OCI-LY3 (cell line): ENCODE results near the gene GALK2.

Source experiments
- H2AFZ ChIP-seq: fragments of 200-600, 300-600 bp; shearing (Covaris generic); 2 replicates; pipeline ENCODE4 v1.6.0; 2014; ENCODE audit warnings: antibody characterized with exemption, low read depth, low read length
- H3K27ac ChIP-seq: fragments of 200-600, 300-600 bp; sonication (generic); 2 replicates; pipeline ENCODE4 v1.5.1; 2014; ENCODE audit warnings: mild to moderate bottlenecking, low read length, moderate library complexity, mixed read lengths
- H3K27me3 ChIP-seq: fragments of 200-600, 300-600 bp; sonication (generic); 2 replicates; pipeline ENCODE4 v1.6.1; 2014; ENCODE audit warnings: low read depth, low read length, mixed read lengths
- H3K36me3 ChIP-seq: fragments of 200-600, 300-600 bp; sonication (generic); replicated peaks from 2 replicates; pipeline ENCODE3; 2014; ENCODE audit warnings: low read depth, low read length, mixed read lengths
- H3K4me1 ChIP-seq: fragments of 300-600, 200-600 bp; sonication (generic); 2 replicates; pipeline ENCODE4 v1.6.1; 2014; ENCODE audit warnings: low read length, mixed read lengths
- H3K4me2 ChIP-seq: fragments of 200-600, 300-600 bp; sonication (generic); 2 replicates; pipeline ENCODE4 v1.6.1; 2014; ENCODE audit warnings: low read length, mixed read lengths
- H3K4me3 ChIP-seq: fragments of 300-600, 200-600 bp; sonication (generic); 2 replicates; pipeline ENCODE4 v1.5.1; 2014; ENCODE audit warnings: antibody characterized with exemption, mild to moderate bottlenecking, low read length, moderate library complexity
- H3K79me2 ChIP-seq: fragments of 300-600, 200-600 bp; shearing (Covaris generic); 2 replicates; pipeline ENCODE4 v1.6.1; 2014; ENCODE audit warnings: mild to moderate bottlenecking, low read length, mixed read lengths
- H3K9ac ChIP-seq: fragments of 300-600, 200-600 bp; shearing (Covaris generic); 2 replicates; pipeline ENCODE4 v1.6.0; 2014; ENCODE audit warnings: mild to moderate bottlenecking, low read length, moderate library complexity
- H3K9me3 ChIP-seq: fragments of 200-600, 300-600 bp; shearing (Covaris generic); 2 replicates; pipeline ENCODE4 v1.6.1; 2014; ENCODE audit warnings: low read length, mixed read lengths; ENCODE audit not compliant: insufficient read depth
- H4K20me1 ChIP-seq: fragments of 200-600, 300-600 bp; sonication (generic); 2 replicates; pipeline ENCODE4 v1.6.1; 2016; ENCODE audit warnings: low read length, mixed read lengths; ENCODE audit not compliant: insufficient read depth
- EZH2phosphoT487 ChIP-seq: fragments of 200-600 bp; shearing (Covaris generic); IDR thresholded peaks from 2 replicates; pipeline ENCODE4 v1.6.1; 2018; ENCODE audit warnings: antibody characterized with exemption, mixed run types, low read depth
- TF ChIP-seq, protein P1 (sequence below): fragments of 200-600, 300-600 bp; sonication (generic); IDR thresholded peaks from 2 replicates; pipeline ENCODE4 v1.5.1; 2014; ENCODE audit warnings: antibody characterized with exemption, low read length, low read depth

GALK2 gene

DNA sequence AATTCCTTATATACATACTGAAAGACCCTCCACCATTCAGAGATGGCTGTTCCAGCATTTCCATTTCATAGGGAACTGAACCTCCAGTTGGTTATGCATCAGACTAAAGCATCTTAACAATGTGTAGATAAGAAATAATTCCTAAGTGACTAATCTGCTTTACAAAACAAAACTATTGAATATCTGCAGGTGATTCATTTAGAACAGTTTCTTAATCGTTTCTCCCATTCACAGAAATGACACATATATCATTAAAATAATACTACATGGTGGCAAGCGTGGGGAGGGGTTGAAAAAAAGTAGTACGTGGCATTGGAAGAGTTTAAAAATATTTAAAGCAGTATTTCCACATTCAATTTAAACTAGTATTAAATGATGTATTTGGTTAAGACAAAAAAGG lies 34.1 kb upstream of the GALK2 start:
- H3K4me1 ChIP-seq = no peaks in the 10 kb centered on the region
- no peaks in the 10 kb centered on the region for H3K9me3 ChIP-seq
- 0 out of 2 replicates have a peak, but pooled peaks cover 2% of the 10 kb centered on the region for H4K20me1 ChIP-seq
- H3K9ac ChIP-seq = no peak overlapping the region
- H3K4me3 ChIP-seq = no peak overlapping the region
- no peaks in the 10 kb centered on the region for H3K27me3 ChIP-seq
- no peak overlapping the region for H3K27ac ChIP-seq
- no peak for TF ChIP-seq EZH2phosphoT487
- TF ChIP-seq, protein P1, sequence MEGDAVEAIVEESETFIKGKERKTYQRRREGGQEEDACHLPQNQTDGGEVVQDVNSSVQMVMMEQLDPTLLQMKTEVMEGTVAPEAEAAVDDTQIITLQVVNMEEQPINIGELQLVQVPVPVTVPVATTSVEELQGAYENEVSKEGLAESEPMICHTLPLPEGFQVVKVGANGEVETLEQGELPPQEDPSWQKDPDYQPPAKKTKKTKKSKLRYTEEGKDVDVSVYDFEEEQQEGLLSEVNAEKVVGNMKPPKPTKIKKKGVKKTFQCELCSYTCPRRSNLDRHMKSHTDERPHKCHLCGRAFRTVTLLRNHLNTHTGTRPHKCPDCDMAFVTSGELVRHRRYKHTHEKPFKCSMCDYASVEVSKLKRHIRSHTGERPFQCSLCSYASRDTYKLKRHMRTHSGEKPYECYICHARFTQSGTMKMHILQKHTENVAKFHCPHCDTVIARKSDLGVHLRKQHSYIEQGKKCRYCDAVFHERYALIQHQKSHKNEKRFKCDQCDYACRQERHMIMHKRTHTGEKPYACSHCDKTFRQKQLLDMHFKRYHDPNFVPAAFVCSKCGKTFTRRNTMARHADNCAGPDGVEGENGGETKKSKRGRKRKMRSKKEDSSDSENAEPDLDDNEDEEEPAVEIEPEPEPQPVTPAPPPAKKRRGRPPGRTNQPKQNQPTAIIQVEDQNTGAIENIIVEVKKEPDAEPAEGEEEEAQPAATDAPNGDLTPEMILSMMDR = no peak
- H3K79me2 ChIP-seq = peaks cover 10% of the 10 kb centered on the region
- peaks cover 53% of the 10 kb centered on the region for H3K36me3 ChIP-seq
- no peak overlapping the region for H2AFZ ChIP-seq
- H3K4me2 ChIP-seq = no peak overlapping the region

DNA sequence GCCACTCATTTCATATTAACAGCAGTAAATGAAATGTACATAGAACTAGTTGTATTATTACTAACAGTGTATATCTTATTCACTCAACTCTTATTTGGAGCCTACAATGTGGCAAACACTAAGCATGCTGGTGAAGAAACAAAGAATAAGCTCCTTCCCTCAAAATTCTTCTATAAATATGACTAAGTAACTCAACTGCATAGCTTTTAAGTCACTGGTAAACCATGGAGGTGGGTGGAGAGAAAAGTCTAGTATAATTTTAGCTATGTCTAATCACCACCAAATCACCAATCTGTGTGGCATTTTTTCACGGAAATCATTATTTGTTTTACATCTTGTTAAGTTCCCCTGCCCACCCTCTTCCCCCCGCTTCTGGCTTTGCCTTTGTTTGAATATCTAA lies 32.2 kb upstream of the GALK2 start:
- Histone ChIP-seq H3K4me3 (no peak overlapping the region), H3K4me1 (no peaks in the 10 kb centered on the region), H3K9ac (no peak overlapping the region), H3K9me3 (no peaks in the 10 kb centered on the region), H3K27ac (no peak overlapping the region), H3K4me2 (no peak overlapping the region), H2AFZ (no peak overlapping the region), H3K27me3 (no peaks in the 10 kb centered on the region), H3K79me2 (peaks cover 24% of the 10 kb centered on the region), H4K20me1 (0 out of 2 replicates have a peak, but pooled peaks cover 2% of the 10 kb centered on the region), H3K36me3 (peaks cover 61% of the 10 kb centered on the region)
- TF ChIP-seq EZH2phosphoT487 = no peak
- TF ChIP-seq, protein P1 = no peak

DNA sequence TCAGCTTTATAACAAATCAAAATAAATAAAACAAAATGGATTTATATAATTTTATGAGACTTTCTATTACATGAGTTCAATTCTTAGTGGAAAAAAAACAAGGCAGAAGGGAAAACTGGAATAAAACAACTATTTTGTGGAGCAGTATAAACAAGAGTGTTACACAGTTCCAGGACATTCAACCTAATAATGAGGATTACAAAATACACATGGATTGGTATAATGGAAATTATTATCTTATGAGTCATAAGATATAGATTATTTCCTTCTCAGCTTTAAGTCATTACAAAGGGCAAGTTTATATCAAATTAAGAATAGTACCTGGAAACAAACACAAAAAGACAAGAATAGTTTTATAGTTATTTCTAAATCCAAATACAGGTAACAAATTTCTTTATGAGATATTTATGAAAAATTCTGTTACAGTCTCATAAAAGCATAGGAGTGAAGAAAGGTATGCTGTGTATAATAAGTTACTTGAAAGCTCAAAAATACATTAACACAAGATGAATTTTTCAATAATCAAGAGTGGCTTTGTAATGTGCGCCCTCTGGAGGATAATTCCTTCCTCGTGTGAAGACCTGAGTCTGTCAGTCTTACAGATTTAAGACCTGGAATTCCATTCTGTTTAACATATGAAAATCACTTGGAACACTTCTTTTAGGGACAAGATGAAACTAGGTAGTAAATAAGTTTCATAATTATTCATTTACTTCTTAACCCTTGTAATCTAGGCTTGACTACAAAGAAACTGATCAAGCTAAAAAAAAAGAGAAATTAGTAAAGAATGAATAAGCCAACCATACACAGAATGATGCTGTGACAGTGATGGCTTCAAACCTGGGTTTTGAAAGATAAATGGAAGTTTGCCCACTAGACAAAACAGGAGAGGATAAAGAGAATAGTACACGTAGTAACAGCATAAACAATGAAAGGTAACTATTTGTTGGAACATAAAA lies 24.1 kb upstream of the GALK2 start:
- Histone ChIP-seq H4K20me1 (peaks cover 57% of the 10 kb centered on the region), H3K79me2 (peaks cover 89% of the 10 kb centered on the region), H3K4me3 (no peak overlapping the region)

DNA sequence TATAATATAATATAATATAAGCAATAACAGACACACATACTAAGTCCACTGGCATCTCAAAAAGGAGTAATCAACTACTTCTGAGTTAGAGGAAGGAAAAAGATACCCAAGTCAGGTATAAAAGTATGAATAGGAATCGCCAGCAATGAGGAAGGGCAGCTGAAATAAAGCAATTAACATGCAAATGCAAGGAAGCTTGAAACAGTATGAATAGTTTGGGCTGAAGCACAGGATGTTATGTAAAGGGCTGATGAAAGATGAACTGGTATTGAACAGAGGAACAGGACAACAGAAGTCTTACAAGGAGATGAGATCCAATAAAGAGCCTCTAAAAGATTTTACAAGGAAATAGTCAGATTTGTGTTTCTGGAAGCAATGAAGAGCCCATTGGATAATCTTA lies 21.7 kb upstream of the GALK2 start:
- H3K9ac ChIP-seq = no peak overlapping the region
- H3K4me2 ChIP-seq = no peak overlapping the region

More for the DNA sequence above, 24.1 kb upstream of the GALK2 start:
- peaks cover 13% of the 10 kb centered on the region for H3K4me1 ChIP-seq
- H3K36me3 ChIP-seq = peaks cover 29% of the 10 kb centered on the region
- no peak for TF ChIP-seq EZH2phosphoT487
- TF ChIP-seq, protein P1 = peak; percentile 85
- no peaks in the 10 kb centered on the region for H3K27me3 ChIP-seq
- no peak overlapping the region for H2AFZ ChIP-seq
- H3K9me3 ChIP-seq = no peaks in the 10 kb centered on the region
- H3K27ac ChIP-seq = no peak overlapping the region
- no peak overlapping the region for H3K9ac ChIP-seq
- H3K4me2 ChIP-seq = no peak overlapping the region

More for the DNA sequence above, 21.7 kb upstream of the GALK2 start:
- Histone ChIP-seq H3K27ac (no peak overlapping the region), H3K27me3 (no peaks in the 10 kb centered on the region), H3K9me3 (no peaks in the 10 kb centered on the region), H3K79me2 (peaks cover 94% of the 10 kb centered on the region), H3K36me3 (peaks cover 17% of the 10 kb centered on the region), H2AFZ (no peak overlapping the region), H4K20me1 (peaks cover 63% of the 10 kb centered on the region), H3K4me1 (peaks cover 19% of the 10 kb centered on the region), H3K4me3 (no peak overlapping the region)
- TF ChIP-seq EZH2phosphoT487 = no peak
- TF ChIP-seq, protein P1 = no peak
